Calu3 (cell line): ENCODE data around the gene ERAP2. TPM values are rescaled to one million over a fixed set of nuclear protein-coding genes. Genes with fewer than 3 reads are reported as not detected.

Source experiments
- BruUV-seq: library from RNA; stranded (reverse); fragments of 400-500 nt; replicated peaks from 2 replicates; lab custom pipeline; 2021; lab: Mats Ljungman, UMichigan
- CTCF ChIA-PET: fragments of 300-600 bp; sonication (Branson Sonifier 250); formaldehyde crosslinking; loops from one replicate; lab custom pipeline; 2022; ENCODE audit warnings: antibody characterized with exemption; lab: Charles Lee
- DNase-seq: peaks from one replicate; pipeline ENCODE4 v3.0.0; 2022
- H3K27ac Mint-ChIP-seq: one replicate; pipeline ENCODE4 v1.8.0; 2022; ENCODE audit warnings: mixed read lengths; ENCODE audit not compliant: unreplicated experiment
- H3K27me3 Mint-ChIP-seq: one replicate; pipeline ENCODE4 v1.8.0; 2022; ENCODE audit warnings: mixed read lengths; ENCODE audit not compliant: unreplicated experiment
- H3K36me3 Mint-ChIP-seq: one replicate; pipeline ENCODE4 v1.8.0; 2022; ENCODE audit warnings: mild to moderate bottlenecking, moderate library complexity, mixed read lengths; ENCODE audit not compliant: insufficient read depth, unreplicated experiment
- H3K4me1 Mint-ChIP-seq: one replicate; pipeline ENCODE4 v1.8.0; 2022; ENCODE audit warnings: mild to moderate bottlenecking, low read depth, mixed read lengths; ENCODE audit not compliant: unreplicated experiment
- H3K4me3 Mint-ChIP-seq: one replicate; pipeline ENCODE4 v1.8.0; 2022; ENCODE audit warnings: mild to moderate bottlenecking, low read depth, moderate library complexity, mixed read lengths; ENCODE audit not compliant: unreplicated experiment
- H3K9me3 Mint-ChIP-seq: one replicate; pipeline ENCODE4 v1.8.0; 2022; ENCODE audit warnings: low read depth, mixed read lengths; ENCODE audit not compliant: unreplicated experiment
- intact Hi-C: fragments of 100-400 bp; cut with micrococcal nuclease; formaldehyde crosslinking; loops from one replicate; pipeline ENCODE4 v1.10.0; 2022; ENCODE audit not compliant: unreplicated experiment
- total RNA-seq: library from RNA; stranded (reverse); gene quantifications from 2 replicates; pipeline ENCODE4 v1.2.3, GENCODE V29; 2022
- TF ChIP-seq, protein P1 (sequence below): fragments of 200-600 bp; IDR thresholded peaks from one replicate; pipeline ENCODE4 v1.8.0; 2022; ENCODE audit warnings: antibody characterized with exemption; ENCODE audit not compliant: unreplicated experiment

ERAP2 gene
- total RNA-seq, 1 experiment from 2014 or later, result 67.7 TPM

DNA sequence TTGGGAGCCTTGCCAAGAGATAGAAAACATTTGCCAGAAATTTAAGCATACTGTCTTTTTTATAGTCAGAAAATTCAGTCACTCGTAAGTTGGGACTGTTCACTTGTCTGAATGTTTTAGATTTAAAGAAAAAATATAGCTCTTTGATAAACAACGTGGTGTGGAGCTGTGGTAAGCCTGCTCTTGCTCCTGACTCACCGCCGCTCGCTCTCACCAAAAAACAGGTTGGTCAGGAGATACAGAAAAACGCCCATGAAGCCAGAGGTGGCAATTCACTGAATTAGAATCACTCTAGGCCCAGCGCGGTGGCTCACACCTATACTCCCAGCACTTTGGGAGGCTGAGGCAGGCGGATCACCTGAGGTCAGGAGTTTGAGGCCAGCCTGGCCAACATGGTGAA, 65.8 kb downstream of the ERAP2 start:
- CTCF ChIA-PET, result no interaction called here
- TF ChIP-seq, protein P1, sequence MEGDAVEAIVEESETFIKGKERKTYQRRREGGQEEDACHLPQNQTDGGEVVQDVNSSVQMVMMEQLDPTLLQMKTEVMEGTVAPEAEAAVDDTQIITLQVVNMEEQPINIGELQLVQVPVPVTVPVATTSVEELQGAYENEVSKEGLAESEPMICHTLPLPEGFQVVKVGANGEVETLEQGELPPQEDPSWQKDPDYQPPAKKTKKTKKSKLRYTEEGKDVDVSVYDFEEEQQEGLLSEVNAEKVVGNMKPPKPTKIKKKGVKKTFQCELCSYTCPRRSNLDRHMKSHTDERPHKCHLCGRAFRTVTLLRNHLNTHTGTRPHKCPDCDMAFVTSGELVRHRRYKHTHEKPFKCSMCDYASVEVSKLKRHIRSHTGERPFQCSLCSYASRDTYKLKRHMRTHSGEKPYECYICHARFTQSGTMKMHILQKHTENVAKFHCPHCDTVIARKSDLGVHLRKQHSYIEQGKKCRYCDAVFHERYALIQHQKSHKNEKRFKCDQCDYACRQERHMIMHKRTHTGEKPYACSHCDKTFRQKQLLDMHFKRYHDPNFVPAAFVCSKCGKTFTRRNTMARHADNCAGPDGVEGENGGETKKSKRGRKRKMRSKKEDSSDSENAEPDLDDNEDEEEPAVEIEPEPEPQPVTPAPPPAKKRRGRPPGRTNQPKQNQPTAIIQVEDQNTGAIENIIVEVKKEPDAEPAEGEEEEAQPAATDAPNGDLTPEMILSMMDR, result no peak

DNA sequence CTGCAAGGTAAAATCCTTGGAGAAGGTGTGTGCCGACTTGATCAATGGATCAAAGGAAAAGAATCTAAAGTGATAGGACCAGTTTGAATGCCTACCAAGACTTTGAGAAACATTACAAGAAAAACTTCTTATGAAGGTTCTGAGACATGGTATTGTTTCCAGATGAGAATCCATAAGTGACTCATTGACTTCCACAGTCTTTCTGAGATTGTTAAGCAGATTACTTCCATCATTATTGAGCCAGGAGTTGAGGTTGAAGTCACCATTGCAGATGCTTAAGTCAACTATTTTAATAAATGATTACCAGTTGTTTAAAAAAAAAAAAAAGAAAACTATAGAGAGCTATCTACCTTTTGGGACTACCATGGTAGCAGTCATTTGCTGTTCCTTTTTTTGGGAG, 66.6 kb downstream of the ERAP2 start:
- Mint-ChIP-seq H3K4me1 (peaks cover 38% of the 10 kb centered on the region), H3K36me3 (peaks cover 6% of the 10 kb centered on the region), H3K27ac (no peak overlapping the region), H3K4me3 (no peak overlapping the region), H3K27me3 (no peaks in the 10 kb centered on the region), H3K9me3 (no peaks in the 10 kb centered on the region)
- no peak for DNase-seq
- CTCF ChIA-PET, result no interaction called here
- BruUV-seq, result no TSS peak
- intact Hi-C loops, result no loop called here
- TF ChIP-seq, protein P1, result no peak

More for the DNA sequence above, 65.8 kb downstream of the ERAP2 start:
- Mint-ChIP-seq H3K36me3 (peaks cover 10% of the 10 kb centered on the region), H3K27me3 (no peaks in the 10 kb centered on the region), H3K4me1 (peaks cover 47% of the 10 kb centered on the region), H3K27ac (no peak overlapping the region), H3K4me3 (no peak overlapping the region), H3K9me3 (no peaks in the 10 kb centered on the region)
- DNase-seq, result no peak
- BruUV-seq, result no TSS peak
- intact Hi-C loops, result no loop called here

DNA sequence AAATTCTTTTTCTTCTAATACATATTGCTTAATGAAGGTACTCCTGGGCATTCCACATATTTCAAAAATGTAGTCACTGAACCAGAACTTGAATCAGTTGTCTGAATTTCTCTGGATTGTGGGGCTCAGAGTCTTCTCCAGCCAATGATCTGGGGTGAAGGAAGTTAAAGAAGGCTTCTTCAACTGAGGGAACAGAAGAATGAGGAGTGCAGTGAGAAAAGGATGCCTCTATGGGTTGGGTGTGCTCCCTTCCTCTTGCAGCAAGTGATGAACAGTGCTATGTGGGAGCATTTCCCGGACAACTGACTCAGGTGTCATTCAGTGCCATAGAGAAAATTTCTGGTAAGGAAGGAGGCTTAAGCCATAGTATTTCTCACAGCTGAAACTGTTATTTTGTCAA, 67.5 kb downstream of the ERAP2 start:
- H3K4me3 Mint-ChIP-seq, result no peak overlapping the region
- no peaks in the 10 kb centered on the region for H3K27me3 Mint-ChIP-seq
- BruUV-seq, result no TSS peak
- CTCF ChIA-PET, result no interaction called here
- intact Hi-C loops, result no loop called here
- TF ChIP-seq, protein P1, result no peak
- peaks cover 30% of the 10 kb centered on the region for H3K4me1 Mint-ChIP-seq
- H3K27ac Mint-ChIP-seq, result no peak overlapping the region
- DNase-seq, result no peak
- H3K9me3 Mint-ChIP-seq, result no peaks in the 10 kb centered on the region
- H3K36me3 Mint-ChIP-seq, result peaks cover 6% of the 10 kb centered on the region

DNA sequence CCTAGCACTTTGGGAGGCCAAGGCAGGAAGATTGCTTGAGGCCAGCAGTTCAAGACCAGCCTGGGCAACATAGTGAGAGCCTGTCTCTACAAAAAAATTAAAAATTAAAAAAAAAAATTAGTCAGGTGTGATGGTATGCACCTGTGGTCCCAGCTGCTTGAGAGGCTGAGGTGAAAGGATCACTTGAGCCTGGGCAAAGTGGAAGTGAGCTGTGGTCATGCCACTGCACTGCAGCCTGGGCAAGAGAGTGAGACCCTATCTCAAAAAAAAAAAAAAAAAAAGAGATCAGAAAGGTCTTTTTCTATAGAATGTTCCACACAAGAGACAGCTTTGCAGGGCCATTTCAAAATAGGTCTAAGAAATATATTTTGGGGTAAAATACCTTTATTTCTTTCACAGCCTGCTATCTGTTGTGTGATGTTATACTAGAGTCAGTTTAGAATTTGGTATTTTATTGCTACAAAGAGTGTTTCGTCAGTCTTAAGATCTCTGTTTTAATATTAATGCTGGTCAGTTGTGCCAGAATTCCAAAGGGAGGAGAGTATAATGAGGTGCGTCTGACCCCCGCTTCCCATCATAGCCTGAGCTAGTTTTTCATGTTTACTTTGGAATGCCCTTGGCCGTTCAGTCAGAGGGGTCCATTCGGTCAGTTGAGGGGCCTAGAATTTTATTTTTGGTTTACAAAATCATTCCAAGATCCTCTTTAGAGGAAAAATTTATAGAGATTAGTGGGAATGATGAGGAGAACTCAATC, 69.0 kb downstream of the ERAP2 start:
- Mint-ChIP-seq H3K4me3 (no peak overlapping the region), H3K4me1 (peaks cover 28% of the 10 kb centered on the region), H3K27me3 (no peaks in the 10 kb centered on the region), H3K36me3 (peaks cover 6% of the 10 kb centered on the region), H3K27ac (peak overlapping the region; percentile 3), H3K9me3 (no peaks in the 10 kb centered on the region)
- CTCF ChIA-PET, result interaction anchor here (0.6 to 1.3 kb wide), 3 partner anchors 9 to 137 kb away, joined by 3 to 10 read pairs (median 6); partner anchors contain the start of genes ERAP1 and LNPEP
- DNase-seq, result no peak
- BruUV-seq, result no TSS peak
- intact Hi-C loops, result no loop called here
- TF ChIP-seq, protein P1, result no peak
